HCT116 (cell line): ENCODE data around the gene GABPB2. TPM values are rescaled to one million over a fixed set of nuclear protein-coding genes. Genes with fewer than 3 reads are reported as not detected.

Source experiments
- ATAC-seq: fragments of 200-7000 bp; cut with Tn5 transposase; 2 replicates; pipeline ENCODE4 v1.9.1; 2020; ENCODE audit warnings: mild to moderate bottlenecking, moderate library complexity
- BruUV-seq: library from RNA; stranded (reverse); fragments of 400-500 nt; replicated peaks from 2 replicates; lab custom pipeline; 2021; lab: Mats Ljungman, UMichigan
- CTCF ChIA-PET: fragments of 300-600 bp; sonication (Branson Sonifier 250); formaldehyde crosslinking; loops from one replicate; lab custom pipeline; 2021; ENCODE audit warnings: antibody characterized with exemption; lab: Charles Lee
- POLR2A ChIA-PET: fragments of 300-600, 350-600 bp; sonication (Branson Sonifier 250); formaldehyde crosslinking; loops from one replicate; lab custom pipeline; 2021; ENCODE audit warnings: antibody characterized with exemption; lab: Charles Lee
- RAD21 ChIA-PET, 2 experiments: fragments of 300-600 bp; sonication (Branson Sonifier 250); formaldehyde crosslinking; loops; one replicate each; lab custom pipeline; 2023; ENCODE audit warnings: low total read pairs in 2 of 2; ENCODE audit not compliant: uncharacterized antibody in 2 of 2, unreplicated experiment in 2 of 2, low non-redundant PET in 1 of 2; lab: Charles Lee
- DNase-seq: peaks from one replicate; pipeline ENCODE4 v3.0.0-alpha.2; 2010; ENCODE audit warnings: low read depth, low spot score
- H2AFZ ChIP-seq: fragments of 200-600 bp; shearing (Covaris generic), sonication (generic); 2 replicates; pipeline ENCODE4 v1.6.1; 2017; ENCODE audit warnings: low read depth, mixed run types, mixed read lengths, antibody characterized with exemption, low read length; ENCODE audit not compliant: poor library complexity, severe bottlenecking
- H3K27ac ChIP-seq: 2 replicates; pipeline ENCODE4 v1.5.1; 2012; ENCODE audit warnings: low read depth, low read length
- H3K27me3 ChIP-seq: fragments of 200-600 bp; sonication (generic); 2 replicates; pipeline ENCODE4 v1.6.1; 2016; ENCODE audit warnings: mixed run types, low read length, mixed read lengths; ENCODE audit not compliant: insufficient read depth
- H3K36me3 ChIP-seq, 2 experiments: fragments of 200-500 bp in 1 of 2; fragments of 200-600 bp in 1 of 2; sonication (Bioruptor generic) in 1 of 2; sonication (generic) in 1 of 2; 2 replicates each; pipeline versions ENCODE4 v1.5.1 to v1.6.1; 2014 to 2016; ENCODE audit warnings: low read length in 2 of 2, inconsistent platforms in 1 of 2, mixed read lengths in 1 of 2, mixed run types in 1 of 2; ENCODE audit not compliant: insufficient read depth in 2 of 2, control insufficient read depth in 1 of 2
- H3K4me1 ChIP-seq, 2 experiments: fragments of 200-600 bp in 1 of 2; sonication (generic) in 1 of 2; 2 replicates each; pipeline versions ENCODE4 v1.5.1 to v1.6.1; 2012 to 2017; ENCODE audit warnings: low read length in 2 of 2, inconsistent platforms in 1 of 2, mild to moderate bottlenecking in 1 of 2, mixed read lengths in 1 of 2, mixed run types in 1 of 2, moderate library complexity in 1 of 2; ENCODE audit not compliant: insufficient read depth in 2 of 2, control insufficient read depth in 1 of 2
- H3K4me2 ChIP-seq: fragments of 200-600 bp; sonication (generic); 2 replicates; pipeline ENCODE4 v1.6.1; 2017; ENCODE audit warnings: mixed run types, low read length, mixed read lengths
- H3K4me3 ChIP-seq, 2 experiments: fragments of 200-600 bp in 1 of 2; sonication (generic) in 1 of 2; replicated peaks in 1 of 2; 2 replicates each; pipeline ENCODE4 v1.5.1; 2011 to 2016; ENCODE audit warnings: low read length in 2 of 2, control low read depth in 1 of 2, low read depth in 1 of 2, mild to moderate bottlenecking in 1 of 2, mixed read lengths in 1 of 2, mixed run types in 1 of 2
- H3K79me2 ChIP-seq: fragments of 200-600 bp; sonication (generic); 2 replicates; pipeline ENCODE4 v1.6.1; 2017; ENCODE audit warnings: mild to moderate bottlenecking, mixed run types, low read length, moderate library complexity, mixed read lengths; ENCODE audit not compliant: insufficient read depth
- H3K9ac ChIP-seq: fragments of 200-600 bp; sonication (generic); 2 replicates; pipeline ENCODE4 v1.6.1; 2016; ENCODE audit warnings: low read length, mixed read lengths
- H3K9me2 ChIP-seq: fragments of 200-600 bp; sonication (generic), shearing (Covaris generic); 2 replicates; pipeline ENCODE4 v1.6.1; 2017; ENCODE audit warnings: mixed run types, mild to moderate bottlenecking, moderate library complexity; ENCODE audit not compliant: insufficient read depth
- H3K9me3 ChIP-seq, 2 experiments: fragments of 200-500 bp in 1 of 2; fragments of 200-600 bp in 1 of 2; sonication (Bioruptor generic) in 1 of 2; sonication (generic) in 1 of 2; 2 replicates each; pipeline ENCODE4 v1.6.1; 2014 to 2017; ENCODE audit warnings: low read length in 2 of 2, mixed read lengths in 2 of 2, inconsistent platforms in 1 of 2, low read depth in 1 of 2, mild to moderate bottlenecking in 1 of 2, mixed run types in 1 of 2, moderate library complexity in 1 of 2; ENCODE audit not compliant: control insufficient read depth in 1 of 2, insufficient read depth in 1 of 2
- H4K20me1 ChIP-seq: fragments of 200-600 bp; sonication (generic), shearing (Covaris generic); 2 replicates; pipeline ENCODE4 v1.6.1; 2017; ENCODE audit warnings: mixed run types, mild to moderate bottlenecking, moderate library complexity; ENCODE audit not compliant: insufficient read depth
- EGR1 ChIP-seq: IDR thresholded peaks from 2 replicates; pipeline ENCODE4 v1.6.1; 2012; ENCODE audit warnings: low read depth
- ELF1 ChIP-seq: IDR thresholded peaks from 2 replicates; pipeline ENCODE4 v1.6.1; 2012; ENCODE audit warnings: low read depth, borderline replicate concordance
- FOSL1 ChIP-seq: IDR thresholded peaks from 2 replicates; pipeline ENCODE4 v1.6.1; 2012; ENCODE audit warnings: low read depth
- JUND ChIP-seq: IDR thresholded peaks from 2 replicates; pipeline ENCODE4 v1.6.1; 2012
- POLR2A ChIP-seq: IDR thresholded peaks from 2 replicates; pipeline ENCODE4 v1.7.0; 2011; ENCODE audit warnings: borderline replicate concordance; ENCODE audit not compliant: insufficient read depth, insufficient read length; ENCODE audit errors: extremely low read depth
- POLR2AphosphoS5 ChIP-seq: IDR thresholded peaks from 2 replicates; pipeline ENCODE4 v1.6.1; 2011; ENCODE audit warnings: mild to moderate bottlenecking, low read depth, low read length, moderate library complexity
- RAD21 ChIP-seq: IDR thresholded peaks from 2 replicates; pipeline ENCODE4 v1.6.1; 2012; ENCODE audit warnings: low read depth, mild to moderate bottlenecking
- SP1 ChIP-seq: IDR thresholded peaks from 2 replicates; pipeline ENCODE4 v1.6.1; 2012; ENCODE audit warnings: low read depth
- TCF7L2 ChIP-seq: IDR thresholded peaks from 2 replicates; pipeline ENCODE4 v1.7.0; 2011; ENCODE audit warnings: borderline replicate concordance, inconsistent platforms; ENCODE audit not compliant: insufficient read depth, insufficient read length; ENCODE audit errors: extremely low read depth
- intact Hi-C: fragments of 100-400 bp; cut with micrococcal nuclease; formaldehyde crosslinking; loops from 2 replicates; pipeline ENCODE4 v1.10.0; 2022
- total RNA-seq: library from RNA; stranded (reverse); gene quantifications from one replicate; pipeline ENCODE4 v1.2.1, GENCODE V29; 2021; ENCODE audit not compliant: unreplicated experiment
- TF ChIP-seq, protein P1 (sequence below): IDR thresholded peaks from 2 replicates; pipeline ENCODE4 v1.6.1; 2012; ENCODE audit warnings: low read depth
- TF ChIP-seq, protein P2 (sequence below), 3 experiments: fragments of 200-600 bp in 1 of 3; sonication (generic) in 1 of 3; IDR thresholded peaks in 2 of 3; conservative IDR thresholded peaks in 1 of 3; 2 replicates each; pipeline ENCODE4 v1.5.1; 2012 to 2017; ENCODE audit warnings: low read depth in 2 of 3, low read length in 2 of 3, antibody characterized with exemption in 1 of 3, borderline replicate concordance in 1 of 3, control low read depth in 1 of 3, mild to moderate bottlenecking in 1 of 3, mixed read lengths in 1 of 3, mixed run types in 1 of 3, moderate library complexity in 1 of 3; ENCODE audit not compliant: insufficient read depth in 1 of 3

Gene GABPB2
- total RNA-seq, 1 experiment from 2014 or later = 7.7 TPM

DNA sequence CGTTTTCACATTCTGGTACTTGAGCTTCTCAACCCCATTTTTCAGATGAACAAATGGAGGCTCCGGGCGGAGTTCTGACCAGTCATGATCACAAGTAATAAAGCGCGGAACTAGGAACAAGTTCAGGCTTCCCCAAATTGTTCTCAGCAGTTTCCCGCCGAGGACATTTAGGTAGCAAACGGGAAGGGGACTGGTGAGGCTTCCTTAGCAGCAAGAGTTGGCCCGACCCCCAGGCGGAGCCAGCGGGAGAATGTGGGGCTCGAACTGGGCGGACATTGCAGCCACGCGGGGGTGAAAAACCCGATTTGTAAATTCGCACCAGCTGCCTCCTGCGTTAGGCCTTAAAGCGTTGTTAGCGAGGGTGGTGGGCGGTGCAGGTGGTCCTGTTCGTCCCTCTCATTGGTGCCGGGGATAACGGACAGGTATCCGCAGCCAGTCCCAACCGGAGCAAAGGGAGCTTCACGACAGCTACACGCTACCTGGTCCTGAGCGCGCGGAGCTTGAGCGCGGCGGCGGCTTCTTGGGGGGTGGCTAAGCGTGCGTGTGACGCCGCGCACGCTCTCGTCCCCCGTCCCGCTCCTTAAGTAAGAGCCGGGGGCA, 60.5 kb downstream of the GABPB2 start:
- no peaks in the 10 kb centered on the region for H3K4me1 ChIP-seq
- no peaks in the 10 kb centered on the region for H4K20me1 ChIP-seq
- TF ChIP-seq JUND (no peak), POLR2AphosphoS5 (no peak), RAD21 (no peak), POLR2A (no peak), EGR1 (no peak), ELF1 (no peak), TCF7L2 (no peak), SP1 (no peak), FOSL1 (no peak)
- TF ChIP-seq, protein P1, sequence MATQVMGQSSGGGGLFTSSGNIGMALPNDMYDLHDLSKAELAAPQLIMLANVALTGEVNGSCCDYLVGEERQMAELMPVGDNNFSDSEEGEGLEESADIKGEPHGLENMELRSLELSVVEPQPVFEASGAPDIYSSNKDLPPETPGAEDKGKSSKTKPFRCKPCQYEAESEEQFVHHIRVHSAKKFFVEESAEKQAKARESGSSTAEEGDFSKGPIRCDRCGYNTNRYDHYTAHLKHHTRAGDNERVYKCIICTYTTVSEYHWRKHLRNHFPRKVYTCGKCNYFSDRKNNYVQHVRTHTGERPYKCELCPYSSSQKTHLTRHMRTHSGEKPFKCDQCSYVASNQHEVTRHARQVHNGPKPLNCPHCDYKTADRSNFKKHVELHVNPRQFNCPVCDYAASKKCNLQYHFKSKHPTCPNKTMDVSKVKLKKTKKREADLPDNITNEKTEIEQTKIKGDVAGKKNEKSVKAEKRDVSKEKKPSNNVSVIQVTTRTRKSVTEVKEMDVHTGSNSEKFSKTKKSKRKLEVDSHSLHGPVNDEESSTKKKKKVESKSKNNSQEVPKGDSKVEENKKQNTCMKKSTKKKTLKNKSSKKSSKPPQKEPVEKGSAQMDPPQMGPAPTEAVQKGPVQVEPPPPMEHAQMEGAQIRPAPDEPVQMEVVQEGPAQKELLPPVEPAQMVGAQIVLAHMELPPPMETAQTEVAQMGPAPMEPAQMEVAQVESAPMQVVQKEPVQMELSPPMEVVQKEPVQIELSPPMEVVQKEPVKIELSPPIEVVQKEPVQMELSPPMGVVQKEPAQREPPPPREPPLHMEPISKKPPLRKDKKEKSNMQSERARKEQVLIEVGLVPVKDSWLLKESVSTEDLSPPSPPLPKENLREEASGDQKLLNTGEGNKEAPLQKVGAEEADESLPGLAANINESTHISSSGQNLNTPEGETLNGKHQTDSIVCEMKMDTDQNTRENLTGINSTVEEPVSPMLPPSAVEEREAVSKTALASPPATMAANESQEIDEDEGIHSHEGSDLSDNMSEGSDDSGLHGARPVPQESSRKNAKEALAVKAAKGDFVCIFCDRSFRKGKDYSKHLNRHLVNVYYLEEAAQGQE = no peak
- TF ChIP-seq, protein P2, sequence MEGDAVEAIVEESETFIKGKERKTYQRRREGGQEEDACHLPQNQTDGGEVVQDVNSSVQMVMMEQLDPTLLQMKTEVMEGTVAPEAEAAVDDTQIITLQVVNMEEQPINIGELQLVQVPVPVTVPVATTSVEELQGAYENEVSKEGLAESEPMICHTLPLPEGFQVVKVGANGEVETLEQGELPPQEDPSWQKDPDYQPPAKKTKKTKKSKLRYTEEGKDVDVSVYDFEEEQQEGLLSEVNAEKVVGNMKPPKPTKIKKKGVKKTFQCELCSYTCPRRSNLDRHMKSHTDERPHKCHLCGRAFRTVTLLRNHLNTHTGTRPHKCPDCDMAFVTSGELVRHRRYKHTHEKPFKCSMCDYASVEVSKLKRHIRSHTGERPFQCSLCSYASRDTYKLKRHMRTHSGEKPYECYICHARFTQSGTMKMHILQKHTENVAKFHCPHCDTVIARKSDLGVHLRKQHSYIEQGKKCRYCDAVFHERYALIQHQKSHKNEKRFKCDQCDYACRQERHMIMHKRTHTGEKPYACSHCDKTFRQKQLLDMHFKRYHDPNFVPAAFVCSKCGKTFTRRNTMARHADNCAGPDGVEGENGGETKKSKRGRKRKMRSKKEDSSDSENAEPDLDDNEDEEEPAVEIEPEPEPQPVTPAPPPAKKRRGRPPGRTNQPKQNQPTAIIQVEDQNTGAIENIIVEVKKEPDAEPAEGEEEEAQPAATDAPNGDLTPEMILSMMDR (IDR thresholded peaks at IDR 0.05 in 2 of 3, conservative IDR thresholded peaks at IDR 0.05 in 1 of 3; ENCODE audit: borderline replicate concordance in 1 of 3, insufficient read depth in 1 of 3, low read depth in 2 of 3, low read length in 2 of 3) = no peak
- TF ChIP-seq, all 23 proteins: peak for 0
- Histone ChIP-seq H3K79me2 (no peaks in the 10 kb centered on the region), H3K27me3 (no peaks in the 10 kb centered on the region), H3K4me2 (no peak overlapping the region), H3K4me3 (no peak overlapping the region), H3K27ac (no peak overlapping the region), H3K9me3 (no peaks in the 10 kb centered on the region), H3K9me2 (no peaks in the 10 kb centered on the region), H3K36me3 (no peaks in the 10 kb centered on the region), H2AFZ (no peak overlapping the region), H3K9ac (no peak overlapping the region)
- DNase-seq (no peak), ATAC-seq (no peak)
- ChIA-PET POLR2A (no interaction called here), CTCF (no interaction called here), RAD21 (no interaction called here)
- intact Hi-C loops = no loop called here
- no TSS peak for BruUV-seq
